Bronchial epithelial cell (primary cell): ENCODE measurements around the gene KLHDC2. TPM values are rescaled to one million over a fixed set of nuclear protein-coding genes. Genes with fewer than 3 reads are reported as not detected.
"Not testable (repeated sequence)": the region's sequence is repeated elsewhere in the genome, so short reads cannot be mapped to it uniquely, and the experiment has no call there.

Source experiments
- DNase-seq: peaks from one replicate; pipeline ENCODE4 v3.0.0-alpha.2; 2010; ENCODE audit warnings: low read depth
- FAIRE-seq: peaks from 2 replicates; lab custom pipeline; 2011; peaks lifted over from hg19 to GRCh38; lab: Jason Lieb, UNC
- H3K27me3 ChIP-seq: 2 replicates; pipeline ENCODE4 v1.5.1; 2011; ENCODE audit warnings: low read length; ENCODE audit not compliant: control insufficient read depth, insufficient read depth
- H3K36me3 ChIP-seq: 2 replicates; pipeline ENCODE4 v1.5.1; 2011; ENCODE audit warnings: low read length; ENCODE audit not compliant: control insufficient read depth, insufficient read depth
- H3K4me3 ChIP-seq: 2 replicates; pipeline ENCODE4 v1.5.1; 2011; ENCODE audit warnings: mild to moderate bottlenecking, low read depth, low read length, control low read depth
- CTCF ChIP-seq: IDR thresholded peaks from 2 replicates; pipeline ENCODE4 v1.5.1; 2011; ENCODE audit warnings: mild to moderate bottlenecking, moderate library complexity, low read length, control low read depth, inconsistent platforms; ENCODE audit not compliant: insufficient read depth, severe bottlenecking
- total RNA-seq: library from RNA; depleted of rRNA; stranded (reverse); fragments of >200 nt; gene quantifications from 2 replicates; pipeline ENCODE4 v1.2.1, GENCODE V29; 2014

The KLHDC2 gene
- total RNA-seq, 1 donor from 2014 or later: 72.7 TPM

DNA sequence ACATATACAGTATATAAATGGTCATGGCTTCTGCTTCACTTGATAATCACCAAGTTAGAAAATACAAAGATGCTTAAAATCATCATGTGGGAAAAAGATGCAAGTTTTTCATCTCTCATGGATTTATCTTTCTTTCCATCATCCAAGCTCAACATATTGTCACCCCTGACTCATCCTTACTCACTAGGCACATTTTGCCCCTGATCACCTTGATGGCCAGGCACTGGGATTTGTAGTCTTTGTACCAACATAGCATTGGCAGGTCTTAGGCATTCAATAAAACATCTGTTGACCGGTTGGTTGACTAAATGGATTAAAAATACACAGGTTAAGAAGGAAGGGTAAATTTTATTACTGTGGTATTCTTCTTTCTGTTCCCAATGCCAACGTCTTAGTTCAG lies 28.1 kb downstream of the KLHDC2 start:
- FAIRE-seq: no peak
- no peak for TF ChIP-seq CTCF
- H3K27me3 ChIP-seq: no peaks in the 10 kb centered on the region
- no peak overlapping the region for H3K4me3 ChIP-seq
- peak; percentile 15 for DNase-seq
- H3K36me3 ChIP-seq: peaks cover 8% of the 10 kb centered on the region

- peaks cover 5% of the 10 kb centered on the region for H3K36me3 ChIP-seq
- H3K4me3 ChIP-seq: no peak overlapping the region
- FAIRE-seq: no peak
- H3K27me3 ChIP-seq: no peaks in the 10 kb centered on the region
- no peak for DNase-seq
- TF ChIP-seq CTCF: no peak
Measured at GRCh38 chr14:49808780-49809179, 40.8 kb downstream of the KLHDC2 start.

DNA sequence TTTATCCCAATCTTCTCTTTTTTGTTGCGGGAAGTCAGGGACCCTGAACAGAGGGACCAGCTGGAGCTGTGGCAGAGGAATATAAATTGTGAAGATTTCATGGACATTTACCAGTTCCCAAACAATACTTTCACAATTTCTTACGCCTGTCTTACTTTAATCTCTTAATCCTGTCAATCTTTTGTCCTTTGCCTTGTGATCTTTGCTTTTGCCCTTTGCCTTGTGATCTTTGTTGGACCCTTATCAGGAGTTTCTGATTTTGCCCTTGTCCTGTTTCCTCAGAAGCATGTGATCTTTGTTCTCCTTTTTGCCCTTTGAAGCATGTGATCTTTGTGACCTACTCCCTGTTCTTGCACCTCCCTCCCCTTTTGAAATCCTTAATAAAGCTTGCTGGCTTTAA lies 48.2 kb downstream of the KLHDC2 start:
- not testable (repeated sequence) for DNase-seq, FAIRE-seq, H3K36me3 ChIP-seq

DNA sequence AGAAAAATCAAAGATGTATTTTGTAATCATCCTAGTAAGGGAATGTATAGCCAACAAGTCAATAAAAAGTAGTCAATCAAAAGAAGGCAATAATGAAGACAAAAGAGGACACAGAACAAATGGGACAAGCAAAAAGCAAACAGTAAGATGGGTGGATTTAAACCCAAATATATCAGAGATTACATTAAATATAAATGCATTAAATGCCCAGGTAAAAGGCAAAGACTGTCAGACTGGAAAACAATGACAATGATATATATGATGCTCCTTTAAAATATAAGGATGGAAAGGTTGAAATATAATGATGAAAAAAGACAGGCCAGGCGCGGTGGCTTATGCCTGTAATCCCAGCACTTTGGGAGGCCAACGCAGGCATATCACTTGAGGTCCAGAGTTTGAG lies 48.9 kb downstream of the KLHDC2 start:
- Histone ChIP-seq H3K4me3 (no peak overlapping the region), H3K27me3 (no peaks in the 10 kb centered on the region), H3K36me3 (peaks cover 5% of the 10 kb centered on the region)
- FAIRE-seq (no peak), DNase-seq (no peak)
- no peak for TF ChIP-seq CTCF

More for the DNA sequence above, 48.2 kb downstream of the KLHDC2 start:
- not testable (repeated sequence) for H3K4me3 ChIP-seq, H3K27me3 ChIP-seq

DNA sequence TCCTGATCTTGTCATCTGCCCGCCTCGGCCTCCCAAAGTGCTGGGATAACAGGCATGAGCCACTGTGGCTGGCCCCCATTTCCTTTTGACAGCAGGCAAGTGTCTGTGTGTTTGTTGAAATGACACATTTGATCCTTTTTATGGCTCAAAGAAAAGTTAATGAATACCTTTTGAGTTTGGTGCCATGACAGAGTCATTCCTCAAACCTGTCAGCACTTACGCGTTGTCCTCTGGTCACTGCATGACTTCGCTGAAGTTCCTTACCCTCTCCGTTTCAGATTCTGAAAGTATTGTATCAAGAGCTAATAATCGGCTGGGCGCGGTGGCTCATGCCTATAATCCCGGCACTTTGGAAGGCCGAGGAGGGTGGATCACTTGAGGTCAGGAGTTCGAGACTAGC lies 52.2 kb downstream of the KLHDC2 start:
- H3K27me3 ChIP-seq: no peaks in the 10 kb centered on the region
- no peak for TF ChIP-seq CTCF
- no peak for FAIRE-seq
- H3K36me3 ChIP-seq: peaks cover 12% of the 10 kb centered on the region
- DNase-seq: no peak
- H3K4me3 ChIP-seq: no peak overlapping the region

DNA sequence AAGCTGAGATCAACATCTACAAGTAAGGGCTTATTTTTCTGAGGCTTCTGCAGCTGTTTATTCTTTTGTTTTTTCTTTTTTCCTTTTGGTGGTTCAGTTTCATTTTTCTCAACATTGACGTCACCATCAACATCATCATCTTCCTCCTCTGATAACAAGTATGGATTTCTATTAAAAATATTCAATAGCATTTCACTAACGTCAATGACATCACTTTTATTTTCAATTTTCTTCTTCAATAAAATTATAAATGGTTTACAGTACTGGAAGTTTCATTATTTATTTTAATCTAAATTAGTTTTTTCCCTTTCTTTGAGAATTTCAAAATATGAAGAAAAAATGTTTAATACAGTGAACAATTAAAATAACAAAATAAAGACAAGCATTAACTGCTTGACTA lies 60.7 kb downstream of the KLHDC2 start:
- H3K4me3 ChIP-seq: no peak overlapping the region
- DNase-seq (no peak), FAIRE-seq (no peak)
- peaks cover 13% of the 10 kb centered on the region for H3K36me3 ChIP-seq
- no peaks in the 10 kb centered on the region for H3K27me3 ChIP-seq
- no peak for TF ChIP-seq CTCF

Other genes starting within 250 kb of the KLHDC2 start
- gene RPS29, start 181.8 kb upstream of the KLHDC2 start, total RNA-seq: 1,155 and 1,758 TPM in 2 replicates
- 7.1 and 12.3 TPM in 2 replicates for gene LRR1, start 169.2 kb upstream of the KLHDC2 start, total RNA-seq
- 337 and 345 TPM in 2 replicates for gene RPL36AL, start 147.5 kb upstream of the KLHDC2 start, total RNA-seq
- 32.5 and 45.0 TPM in 2 replicates for gene MGAT2, start 147.4 kb upstream of the KLHDC2 start, total RNA-seq
- 8.3 and 10.8 TPM in 2 replicates for gene DNAAF2, start 132.9 kb upstream of the KLHDC2 start, total RNA-seq
- gene POLE2, start 79.9 kb upstream of the KLHDC2 start, total RNA-seq: 1.8 and 2.2 TPM in 2 replicates
- 0.90 and 1.1 TPM in 2 replicates for gene KLHDC1, start 75.0 kb upstream of the KLHDC2 start, total RNA-seq
- 30.3 and 45.8 TPM in 2 replicates for gene NEMF, start 84.6 kb downstream of the KLHDC2 start, total RNA-seq
- 83.2 and 90.0 TPM in 2 replicates for gene ARF6, start 124.9 kb downstream of the KLHDC2 start, total RNA-seq